ENCODE data around the gene CLEC2D. TPM values are rescaled to one million over a fixed set of nuclear protein-coding genes. Genes with fewer than 3 reads are reported as not detected.
A peak's percentile ranks its signal among the peaks of the same experiment; 100 is the strongest.
"Not testable (repeated sequence)": the region's sequence is repeated elsewhere in the genome, so short reads cannot be mapped to it uniquely, and the experiment has no call there.

CLEC2D gene
- total and polyA plus RNA-seq, 2 experiments from 2014 or later: 7.8 to 20.2 TPM

DNA sequence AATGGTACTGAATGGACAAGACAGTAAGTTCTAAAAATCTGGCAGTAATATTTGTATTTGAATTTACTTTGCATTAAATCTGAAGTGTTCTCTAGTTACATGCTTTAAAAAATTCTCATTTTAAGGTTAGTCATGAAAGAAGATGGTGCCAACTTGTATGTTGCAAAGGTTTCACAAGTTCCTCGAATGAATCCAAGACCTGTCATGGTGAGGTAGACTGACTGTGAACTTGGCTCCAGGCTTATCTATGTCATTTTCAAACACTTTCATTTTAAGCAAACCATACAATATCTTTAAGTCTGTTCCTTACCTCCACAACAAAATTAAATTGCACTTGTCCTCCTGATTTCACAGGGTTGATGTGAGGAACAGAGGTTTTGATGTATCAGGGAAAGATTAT lies 23.4 kb downstream of the CLEC2D start:
- Histone ChIP-seq H3K4me1 (ENCODE audit: low read depth) (peaks cover 12% of the 10 kb centered on the region), H3K9me3 (ENCODE audit: low read depth) (no peaks in the 10 kb centered on the region), H3K36me3 (peaks cover 29% of the 10 kb centered on the region), H3K27ac (no peak overlapping the region), H3K27me3 (no peaks in the 10 kb centered on the region), H3K4me3 (no peak overlapping the region)
- DNase-seq (ENCODE audit: low read depth in 1 of 2, low spot score in 1 of 2): peak in 1 of 2 donors; percentile 13
- TF ChIP-seq, protein P1, sequence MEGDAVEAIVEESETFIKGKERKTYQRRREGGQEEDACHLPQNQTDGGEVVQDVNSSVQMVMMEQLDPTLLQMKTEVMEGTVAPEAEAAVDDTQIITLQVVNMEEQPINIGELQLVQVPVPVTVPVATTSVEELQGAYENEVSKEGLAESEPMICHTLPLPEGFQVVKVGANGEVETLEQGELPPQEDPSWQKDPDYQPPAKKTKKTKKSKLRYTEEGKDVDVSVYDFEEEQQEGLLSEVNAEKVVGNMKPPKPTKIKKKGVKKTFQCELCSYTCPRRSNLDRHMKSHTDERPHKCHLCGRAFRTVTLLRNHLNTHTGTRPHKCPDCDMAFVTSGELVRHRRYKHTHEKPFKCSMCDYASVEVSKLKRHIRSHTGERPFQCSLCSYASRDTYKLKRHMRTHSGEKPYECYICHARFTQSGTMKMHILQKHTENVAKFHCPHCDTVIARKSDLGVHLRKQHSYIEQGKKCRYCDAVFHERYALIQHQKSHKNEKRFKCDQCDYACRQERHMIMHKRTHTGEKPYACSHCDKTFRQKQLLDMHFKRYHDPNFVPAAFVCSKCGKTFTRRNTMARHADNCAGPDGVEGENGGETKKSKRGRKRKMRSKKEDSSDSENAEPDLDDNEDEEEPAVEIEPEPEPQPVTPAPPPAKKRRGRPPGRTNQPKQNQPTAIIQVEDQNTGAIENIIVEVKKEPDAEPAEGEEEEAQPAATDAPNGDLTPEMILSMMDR (IDR thresholded peaks at IDR 0.05; ENCODE audit: low read depth, low read length): no peak

DNA sequence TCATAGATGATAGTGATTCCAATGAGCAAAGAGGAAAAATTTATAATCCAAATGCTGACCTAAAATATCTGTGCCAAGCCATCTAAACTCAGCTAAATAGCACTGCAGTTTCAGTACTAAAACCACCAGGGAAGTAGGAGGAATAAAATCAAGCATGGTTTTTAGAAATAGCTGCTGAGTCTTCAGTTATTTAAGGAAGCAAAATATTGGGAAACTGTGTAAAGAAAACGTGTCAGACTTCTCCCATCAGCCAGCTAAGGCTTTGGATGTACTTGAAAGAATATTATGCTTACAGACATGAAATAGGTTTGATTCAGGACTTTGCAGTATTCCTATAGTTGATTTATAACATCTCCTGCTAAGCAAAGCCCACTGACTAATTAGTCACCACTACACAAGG lies 24.7 kb downstream of the CLEC2D start:
- no peak for DNase-seq (ENCODE audit: low read depth in 1 of 2, low spot score in 1 of 2)
- Histone ChIP-seq H3K9me3 (ENCODE audit: low read depth) (no peaks in the 10 kb centered on the region), H3K36me3 (peaks cover 24% of the 10 kb centered on the region), H3K27me3 (no peaks in the 10 kb centered on the region), H3K4me3 (no peak overlapping the region), H3K4me1 (ENCODE audit: low read depth) (peaks cover 13% of the 10 kb centered on the region), H3K27ac (peak overlapping the region; percentile 25)
- TF ChIP-seq, protein P1 (IDR thresholded peaks at IDR 0.05; ENCODE audit: low read depth, low read length): no peak

DNA sequence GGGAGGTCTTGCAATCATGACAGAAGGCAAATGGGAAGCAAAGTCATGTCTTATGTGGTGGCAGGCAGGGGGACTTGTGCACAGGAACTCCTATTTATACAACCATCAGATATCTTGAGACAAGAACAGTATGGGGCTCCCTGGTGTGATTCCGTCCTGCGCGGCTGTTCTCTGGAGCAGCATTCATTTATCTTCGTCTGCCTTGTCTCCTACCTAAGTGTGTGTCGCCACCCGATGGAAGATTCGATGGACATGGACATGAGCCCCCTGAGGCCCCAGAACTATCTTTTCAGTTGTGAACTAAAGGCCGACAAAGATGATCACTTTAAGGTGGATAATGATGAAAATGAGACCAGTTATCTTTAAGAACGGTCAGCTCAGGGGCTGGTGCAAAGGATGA lies 25.6 kb downstream of the CLEC2D start:
- not testable (repeated sequence) for H3K27ac ChIP-seq; H3K4me3 ChIP-seq; DNase-seq (ENCODE audit: low read depth in 1 of 2, low spot score in 1 of 2); H3K27me3 ChIP-seq; H3K9me3 ChIP-seq (ENCODE audit: low read depth)
- Histone ChIP-seq H3K36me3 (peaks cover 18% of the 10 kb centered on the region), H3K4me1 (ENCODE audit: low read depth) (peaks cover 22% of the 10 kb centered on the region)

DNA sequence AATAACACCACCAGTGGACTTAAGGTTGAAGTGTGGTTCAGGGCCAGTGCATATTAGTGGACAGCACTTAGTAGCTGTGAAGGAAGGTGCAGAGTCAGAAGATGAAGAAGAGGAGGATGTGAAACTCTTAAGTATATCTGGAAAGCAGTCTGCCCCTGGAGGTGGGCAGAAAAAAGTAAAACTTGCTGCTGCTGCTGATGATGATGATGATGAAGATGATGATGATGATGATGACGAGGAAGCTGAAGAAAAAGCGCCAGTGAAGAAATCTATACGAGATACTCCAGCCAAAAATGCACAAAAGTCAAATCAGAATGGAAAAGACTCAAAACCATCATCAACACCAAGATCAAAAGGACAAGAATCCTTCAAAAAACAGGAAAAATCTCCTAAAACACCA lies 26.1 kb downstream of the CLEC2D start:
- not testable (repeated sequence) for DNase-seq (ENCODE audit: low read depth in 1 of 2, low spot score in 1 of 2)

DNA sequence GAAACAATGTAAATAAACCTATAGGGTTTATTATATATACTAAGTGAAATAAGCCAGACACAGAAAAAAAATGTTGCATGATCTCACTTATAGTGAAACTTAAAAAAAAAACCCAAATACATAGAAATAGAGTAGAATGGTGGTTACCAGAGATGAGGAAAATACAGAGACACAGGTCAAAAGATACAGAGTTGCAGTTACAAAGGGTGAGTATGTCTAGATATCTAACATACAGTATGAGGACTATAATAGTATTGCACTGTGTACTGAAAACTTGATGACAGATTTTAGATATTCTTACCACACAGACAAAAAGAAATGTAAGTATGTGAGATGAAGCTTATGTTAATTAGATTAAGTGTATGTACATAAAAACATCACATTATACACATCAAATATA lies 28.1 kb downstream of the CLEC2D start:
- peaks cover 31% of the 10 kb centered on the region for H3K4me1 ChIP-seq (ENCODE audit: low read depth)
- H3K4me3 ChIP-seq: no peak overlapping the region
- H3K27me3 ChIP-seq: no peaks in the 10 kb centered on the region
- H3K9me3 ChIP-seq (ENCODE audit: low read depth): no peaks in the 10 kb centered on the region
- H3K27ac ChIP-seq: no peak overlapping the region
- TF ChIP-seq, protein P1 (IDR thresholded peaks at IDR 0.05; ENCODE audit: low read depth, low read length): no peak
- peaks cover 8% of the 10 kb centered on the region for H3K36me3 ChIP-seq
- DNase-seq (ENCODE audit: low read depth in 1 of 2, low spot score in 1 of 2): no peak

More for the DNA sequence above, 26.1 kb downstream of the CLEC2D start:
- not testable (repeated sequence) for H3K27ac ChIP-seq; H3K9me3 ChIP-seq (ENCODE audit: low read depth); H3K27me3 ChIP-seq; H3K4me3 ChIP-seq
- Histone ChIP-seq H3K4me1 (ENCODE audit: low read depth) (peaks cover 27% of the 10 kb centered on the region), H3K36me3 (peaks cover 14% of the 10 kb centered on the region)

DNA sequence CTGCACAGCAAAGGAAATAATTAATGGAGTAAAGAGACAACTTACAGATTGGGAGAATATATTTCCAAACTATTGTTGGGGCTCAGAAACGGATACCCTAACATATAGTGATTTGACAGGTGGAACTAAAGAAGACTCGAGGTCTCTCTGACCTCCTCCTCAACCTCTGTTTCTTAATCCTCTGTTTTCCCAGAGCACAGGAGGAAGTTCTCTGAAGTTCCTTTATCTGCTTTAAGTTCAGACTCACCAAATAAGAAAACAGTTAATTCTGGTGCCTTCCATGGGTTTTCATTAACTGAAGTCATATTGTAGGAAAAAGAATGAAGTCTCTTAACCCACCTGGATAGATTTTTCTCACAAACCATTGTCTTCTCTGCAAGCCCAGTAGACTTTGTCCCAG lies 29.2 kb downstream of the CLEC2D start:
- TF ChIP-seq, protein P1 (IDR thresholded peaks at IDR 0.05; ENCODE audit: low read depth, low read length): no peak
- H3K27ac ChIP-seq: no peak overlapping the region
- H3K9me3 ChIP-seq (ENCODE audit: low read depth): no peaks in the 10 kb centered on the region
- no peak for DNase-seq (ENCODE audit: low read depth in 1 of 2, low spot score in 1 of 2)
- H3K4me3 ChIP-seq: no peak overlapping the region
- H3K36me3 ChIP-seq: no peaks in the 10 kb centered on the region
- peaks cover 31% of the 10 kb centered on the region for H3K4me1 ChIP-seq (ENCODE audit: low read depth)
- H3K27me3 ChIP-seq: no peaks in the 10 kb centered on the region
